Measurements from ENCODE around the gene ADAM19.

Gene ADAM19

DNA sequence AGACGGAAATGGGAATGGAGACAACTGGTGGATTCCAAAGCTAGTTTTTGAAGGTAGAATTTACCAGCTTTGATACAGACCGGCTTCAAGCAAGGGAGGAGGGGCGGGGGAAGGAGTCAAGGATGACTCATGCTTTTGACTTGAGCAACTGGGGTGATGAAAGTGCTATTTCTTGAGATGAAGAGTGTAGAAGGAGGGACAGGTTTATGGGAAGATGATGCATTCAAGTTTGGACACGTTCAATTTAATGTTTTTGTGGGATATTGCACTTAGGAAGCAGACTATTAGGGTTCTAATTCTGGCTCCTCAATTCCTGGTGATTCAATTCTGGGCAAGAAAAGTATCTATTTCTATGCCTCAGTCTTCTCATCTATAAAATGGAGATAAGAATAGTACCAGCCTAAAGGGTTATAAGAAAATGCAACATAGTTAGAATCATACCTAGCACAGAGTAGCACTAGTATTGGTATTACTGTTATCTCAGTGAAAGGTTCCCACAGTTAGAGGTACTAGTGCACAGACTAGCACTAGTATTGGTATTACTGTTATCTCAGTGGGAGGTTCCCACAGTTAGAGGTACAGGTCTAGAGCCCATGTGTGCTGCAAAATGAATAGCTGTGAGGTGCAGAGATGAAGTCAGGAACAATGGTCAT, 110.9 kb downstream of the ADAM19 start:
- Mint-ChIP-seq H3K4me3 (no peak overlapping the region), H3K27me3 (peaks cover 10% of the 10 kb centered on the region), H3K9me3 (no peaks in the 10 kb centered on the region), H3K27ac (peak overlapping the region; percentile 15), H3K4me1 (peaks cover 20% of the 10 kb centered on the region), H3K36me3 (no peaks in the 10 kb centered on the region)

DNA sequence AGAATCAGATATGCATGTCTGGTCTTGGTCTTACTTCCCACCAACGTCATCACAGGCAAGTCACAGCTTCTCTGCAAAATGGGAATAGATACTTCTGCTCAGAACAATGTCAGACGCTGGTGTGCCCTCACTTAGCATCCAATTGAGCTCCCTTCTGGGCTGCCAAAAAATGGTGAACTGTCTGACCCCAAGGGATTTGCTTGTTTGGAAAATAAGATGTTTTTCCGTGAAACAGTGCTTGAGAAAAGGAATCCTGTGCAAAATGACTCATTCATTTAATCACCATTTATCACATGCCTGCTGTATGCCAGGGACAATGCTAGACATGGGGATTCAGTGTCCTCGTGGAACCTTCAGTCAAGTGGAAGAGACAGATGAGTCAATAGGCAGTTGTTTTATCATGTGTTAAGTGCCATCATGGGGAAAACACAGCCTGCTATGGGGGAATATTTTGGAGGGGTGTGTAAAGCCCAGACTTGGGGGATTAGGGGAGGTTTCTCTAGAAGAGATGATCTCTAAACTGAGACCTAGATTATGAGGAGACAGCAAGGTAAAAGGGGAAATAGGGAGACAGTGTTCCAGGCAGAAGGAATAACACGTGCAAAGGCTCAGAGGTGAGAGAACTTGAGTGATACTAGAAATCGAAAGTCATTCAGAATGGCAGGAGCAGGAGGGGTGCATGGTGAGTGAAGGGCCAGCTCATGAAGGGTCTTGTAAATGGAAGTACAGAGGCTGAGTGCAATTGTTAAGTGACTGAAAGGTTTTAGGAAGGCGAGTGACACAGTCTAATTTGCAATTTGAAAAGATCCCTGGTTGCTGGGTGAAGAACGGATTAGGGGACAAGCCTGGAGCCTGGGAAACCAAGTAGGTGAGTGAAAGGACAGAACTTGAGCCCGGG, 111.7 kb downstream of the ADAM19 start:
- peaks cover 15% of the 10 kb centered on the region for H3K27me3 Mint-ChIP-seq
- H3K27ac Mint-ChIP-seq: peak overlapping the region; percentile 4
- H3K36me3 Mint-ChIP-seq: no peaks in the 10 kb centered on the region
- no peaks in the 10 kb centered on the region for H3K9me3 Mint-ChIP-seq
- no peak overlapping the region for H3K4me3 Mint-ChIP-seq
- peaks cover 20% of the 10 kb centered on the region for H3K4me1 Mint-ChIP-seq

DNA sequence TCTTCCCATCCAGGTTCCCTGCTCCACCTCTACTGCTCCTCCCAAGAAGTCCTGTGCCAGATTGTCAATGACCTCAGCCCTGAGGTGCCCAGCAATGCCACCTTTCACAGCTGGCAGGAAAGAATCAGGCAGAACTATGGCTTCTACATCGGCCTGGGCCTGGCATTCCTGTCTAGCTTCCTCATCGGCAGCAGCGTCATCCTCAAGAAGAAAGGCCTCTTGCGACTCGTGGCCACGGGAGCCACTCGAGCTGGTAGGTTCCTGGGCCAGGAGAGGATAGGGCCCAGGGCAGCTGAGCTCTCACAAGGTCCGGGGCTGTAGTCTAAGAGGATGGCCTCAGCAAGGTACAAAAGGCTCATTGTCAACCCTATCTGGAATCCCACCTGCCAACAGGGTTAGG, 112.5 kb downstream of the ADAM19 start:
- Mint-ChIP-seq H3K4me3 (no peak overlapping the region), H3K27ac (no peak overlapping the region), H3K27me3 (peaks cover 17% of the 10 kb centered on the region), H3K4me1 (peaks cover 20% of the 10 kb centered on the region), H3K36me3 (no peaks in the 10 kb centered on the region), H3K9me3 (no peaks in the 10 kb centered on the region)

DNA sequence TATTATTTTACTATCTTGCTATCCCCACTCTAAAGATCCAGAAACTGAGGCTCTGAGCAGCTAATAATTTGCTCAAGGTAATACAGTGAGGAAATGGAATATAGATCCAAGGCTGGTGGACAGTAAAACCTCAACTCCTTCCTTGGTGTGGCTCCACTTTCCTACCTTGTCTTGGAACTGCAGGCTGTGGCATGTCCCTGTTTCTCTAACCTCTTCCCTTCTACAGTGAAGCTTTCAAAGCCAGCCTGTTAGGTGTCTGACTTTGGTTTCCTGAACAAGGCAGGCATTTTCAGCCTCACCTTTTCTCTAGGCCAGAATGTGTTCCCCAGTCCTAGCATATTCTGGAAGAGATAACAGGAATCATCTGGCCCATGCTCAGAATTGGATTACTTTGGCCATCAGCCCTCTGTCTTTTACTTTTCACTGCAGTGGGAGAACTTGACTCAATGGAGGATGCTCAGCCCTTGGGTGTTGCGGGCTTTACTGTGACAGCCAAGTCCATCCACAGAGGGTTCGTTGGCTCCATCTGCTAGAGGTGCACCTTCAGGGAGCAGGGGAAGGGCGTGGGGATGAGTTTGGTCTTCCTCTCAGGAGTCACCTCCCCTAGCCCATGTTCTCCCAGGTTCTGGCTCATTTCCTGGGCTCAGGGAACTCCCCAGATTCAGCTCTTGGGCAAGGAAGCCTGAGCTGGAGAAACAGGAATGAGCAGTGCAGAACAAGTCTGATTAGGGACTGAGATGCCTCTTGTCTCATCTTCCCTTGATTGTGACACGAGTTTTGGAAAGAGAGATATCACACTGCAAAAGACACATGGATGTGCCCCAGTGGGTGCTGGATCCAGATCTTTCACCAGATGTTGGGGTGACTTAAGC, 114.4 kb downstream of the ADAM19 start:
- Mint-ChIP-seq H3K36me3 (no peaks in the 10 kb centered on the region), H3K27ac (peak overlapping the region; percentile 75), H3K9me3 (no peaks in the 10 kb centered on the region), H3K27me3 (peaks cover 19% of the 10 kb centered on the region), H3K4me1 (peaks cover 20% of the 10 kb centered on the region), H3K4me3 (peak overlapping the region; percentile 79)

DNA sequence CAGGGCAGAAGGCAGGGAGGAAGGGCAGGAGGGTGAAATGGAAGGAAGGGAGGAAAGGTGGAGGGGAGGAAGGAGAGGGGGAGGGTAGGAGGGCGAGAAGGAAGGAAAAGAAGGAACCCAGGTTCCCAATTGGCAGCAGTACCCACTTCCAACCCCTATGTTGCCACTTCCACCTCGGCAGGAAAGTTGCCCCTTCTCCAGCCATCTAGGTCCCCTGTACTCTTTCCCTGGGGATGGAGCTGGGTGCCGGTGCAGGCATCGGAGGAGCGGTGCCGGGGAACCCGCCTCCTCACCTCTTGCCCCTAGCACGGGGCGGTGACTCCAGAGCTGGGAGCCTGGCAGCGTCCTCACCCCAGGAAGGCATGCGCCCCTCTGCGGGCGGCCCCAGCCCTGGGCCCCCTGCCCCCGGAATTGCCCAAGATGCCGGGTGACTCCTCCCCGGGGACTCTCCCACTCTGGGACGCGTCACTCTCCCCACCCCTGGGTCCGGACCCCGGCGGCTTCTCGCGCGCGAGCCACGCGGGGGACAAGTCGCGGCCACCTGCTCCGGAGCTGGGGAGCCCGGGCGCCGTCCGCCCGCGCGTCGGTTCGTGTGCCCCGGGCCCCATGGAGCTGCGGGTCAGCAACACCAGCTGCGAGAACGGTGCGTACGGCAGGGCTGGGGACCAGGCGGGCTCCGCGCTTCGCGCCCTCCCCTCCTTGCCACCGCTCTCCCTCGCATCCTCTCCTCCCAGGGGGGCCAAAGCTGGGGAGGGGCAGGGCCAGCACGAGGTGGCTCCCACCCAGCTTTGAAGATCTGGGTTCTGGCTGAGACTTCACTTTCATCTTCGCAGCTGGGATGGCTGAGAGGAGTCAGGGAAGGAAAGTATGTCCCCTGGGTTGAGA, 115.6 kb downstream of the ADAM19 start, which contains the start of gene NIPAL4:
NIPAL4 (plus strand) TSS at position 499 of the 885 bp plus-strand sequence; CDS start at position 607, 108 bp downstream.
- Mint-ChIP-seq H3K27me3 (peaks cover 19% of the 10 kb centered on the region), H3K36me3 (no peaks in the 10 kb centered on the region), H3K4me1 (peaks cover 19% of the 10 kb centered on the region), H3K27ac (no peak within 1 kb of the TSS), H3K9me3 (no peaks in the 10 kb centered on the region), H3K4me3 (peak within 1 kb of the TSS; percentile 79)

DNA sequence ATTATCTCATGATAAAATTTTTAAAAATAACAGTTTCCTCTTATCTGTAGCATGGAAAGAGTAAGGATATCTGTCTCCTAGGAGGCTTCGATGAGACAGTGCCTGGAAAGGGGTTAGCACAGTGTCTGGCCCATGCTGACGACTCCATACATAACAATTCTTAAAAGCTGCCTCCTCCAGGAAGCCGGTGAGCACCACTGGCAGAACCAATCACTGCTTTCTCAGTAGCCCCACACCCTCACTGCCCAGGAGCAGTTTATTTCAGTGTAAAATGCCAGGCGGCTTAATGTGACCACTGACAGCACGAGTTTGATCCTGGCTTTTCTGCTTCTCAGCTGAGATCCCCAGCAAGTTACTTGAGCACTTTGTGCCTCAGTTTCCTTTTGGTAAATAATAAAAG, 116.7 kb downstream of the ADAM19 start:
- Mint-ChIP-seq H3K4me1 (peaks cover 8% of the 10 kb centered on the region), H3K27ac (no peak overlapping the region), H3K9me3 (no peaks in the 10 kb centered on the region), H3K27me3 (peaks cover 19% of the 10 kb centered on the region), H3K36me3 (no peaks in the 10 kb centered on the region), H3K4me3 (peak overlapping the region; percentile 11)

DNA sequence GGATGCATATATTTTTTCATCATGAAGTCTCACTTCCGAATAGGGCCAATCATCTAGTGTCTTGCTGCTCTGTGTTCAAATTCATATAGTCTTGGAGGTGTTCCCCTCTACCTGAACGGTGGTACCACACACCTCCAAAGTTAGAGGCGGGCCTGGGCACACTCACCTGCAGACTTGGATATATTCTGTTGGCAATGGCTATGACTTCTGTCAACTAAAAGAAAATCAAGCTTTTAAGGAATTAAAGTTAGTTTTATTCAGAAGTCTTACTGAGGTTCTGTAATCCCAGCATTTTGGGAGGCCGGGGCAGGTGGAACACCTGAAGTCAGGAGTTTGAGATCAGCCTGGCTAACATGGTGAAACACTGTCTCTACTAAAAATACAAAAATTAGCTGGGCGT, 118.2 kb downstream of the ADAM19 start:
- H3K27ac Mint-ChIP-seq: no peak overlapping the region
- no peak overlapping the region for H3K4me3 Mint-ChIP-seq
- peaks cover 19% of the 10 kb centered on the region for H3K27me3 Mint-ChIP-seq
- H3K36me3 Mint-ChIP-seq: no peaks in the 10 kb centered on the region
- H3K4me1 Mint-ChIP-seq: peaks cover 5% of the 10 kb centered on the region
- no peaks in the 10 kb centered on the region for H3K9me3 Mint-ChIP-seq

DNA sequence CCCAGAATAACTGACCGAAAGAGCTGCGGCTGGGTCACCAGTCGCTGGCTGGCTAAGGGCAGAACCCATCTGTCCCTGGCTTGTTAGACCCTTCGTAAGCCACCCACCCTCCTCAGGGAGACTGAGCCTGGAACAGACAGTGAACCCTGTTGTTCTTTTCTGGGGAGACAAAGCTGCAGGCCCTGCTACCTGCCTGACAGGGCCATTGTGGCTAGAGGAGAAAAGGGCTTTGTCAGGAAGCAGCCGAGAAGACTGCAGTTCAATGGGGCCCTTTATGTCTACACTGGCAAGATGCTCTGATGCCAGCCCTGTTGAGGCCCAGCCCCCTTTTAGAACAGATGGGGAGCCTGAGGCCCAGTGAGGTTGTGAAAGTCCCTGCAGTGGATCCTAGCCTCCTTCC, 119.3 kb downstream of the ADAM19 start:
- no peaks in the 10 kb centered on the region for H3K36me3 Mint-ChIP-seq
- H3K9me3 Mint-ChIP-seq: no peaks in the 10 kb centered on the region
- peaks cover 5% of the 10 kb centered on the region for H3K4me1 Mint-ChIP-seq
- peaks cover 19% of the 10 kb centered on the region for H3K27me3 Mint-ChIP-seq
- no peak overlapping the region for H3K4me3 Mint-ChIP-seq
- H3K27ac Mint-ChIP-seq: no peak overlapping the region

DNA sequence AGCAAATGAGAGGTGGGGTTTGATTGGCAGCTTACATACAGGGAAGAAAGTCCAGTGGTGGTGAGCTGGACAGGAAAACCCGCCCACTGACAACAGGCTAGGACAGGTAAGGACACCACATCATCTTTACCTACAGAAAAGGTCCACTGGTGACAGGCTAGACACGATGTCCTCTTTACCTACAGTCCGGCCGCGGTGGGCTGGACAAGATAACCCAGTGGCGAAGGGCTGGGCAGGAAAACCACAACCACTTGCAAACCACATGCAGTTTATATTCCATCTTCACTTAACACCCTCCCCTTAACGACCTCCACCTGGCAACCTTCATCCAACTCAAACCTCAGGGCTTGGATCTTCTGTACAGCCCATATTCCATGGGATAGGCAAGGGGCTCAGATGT, 120.5 kb downstream of the ADAM19 start:
- H3K27me3 Mint-ChIP-seq: peaks cover 8% of the 10 kb centered on the region
- no peaks in the 10 kb centered on the region for H3K4me1 Mint-ChIP-seq
- H3K9me3 Mint-ChIP-seq: no peaks in the 10 kb centered on the region
- no peak overlapping the region for H3K4me3 Mint-ChIP-seq
- no peak overlapping the region for H3K27ac Mint-ChIP-seq
- no peaks in the 10 kb centered on the region for H3K36me3 Mint-ChIP-seq

DNA sequence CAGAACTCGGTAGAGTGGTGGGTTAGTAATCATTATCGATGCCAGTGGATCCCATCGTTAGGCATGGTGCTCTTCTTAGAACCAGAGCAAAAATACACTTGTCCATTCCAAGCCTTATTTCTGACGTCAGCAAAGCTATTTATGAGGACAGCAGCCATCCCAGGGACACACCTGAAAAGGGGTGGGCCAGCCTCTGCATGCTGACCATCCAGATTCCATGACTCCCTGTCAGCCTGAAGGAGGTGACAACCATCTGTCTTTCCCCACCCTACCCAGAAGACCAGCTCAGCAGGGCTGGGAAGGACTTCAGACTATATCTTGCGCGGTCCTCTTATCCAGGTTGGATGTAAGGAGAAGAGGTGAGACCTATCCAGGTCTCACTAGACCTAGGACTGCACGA, 121.3 kb downstream of the ADAM19 start:
- H3K27ac Mint-ChIP-seq: no peak overlapping the region
- H3K9me3 Mint-ChIP-seq: no peaks in the 10 kb centered on the region
- H3K4me1 Mint-ChIP-seq: no peaks in the 10 kb centered on the region
- H3K27me3 Mint-ChIP-seq: peaks cover 6% of the 10 kb centered on the region
- H3K4me3 Mint-ChIP-seq: no peak overlapping the region
- H3K36me3 Mint-ChIP-seq: no peaks in the 10 kb centered on the region

DNA sequence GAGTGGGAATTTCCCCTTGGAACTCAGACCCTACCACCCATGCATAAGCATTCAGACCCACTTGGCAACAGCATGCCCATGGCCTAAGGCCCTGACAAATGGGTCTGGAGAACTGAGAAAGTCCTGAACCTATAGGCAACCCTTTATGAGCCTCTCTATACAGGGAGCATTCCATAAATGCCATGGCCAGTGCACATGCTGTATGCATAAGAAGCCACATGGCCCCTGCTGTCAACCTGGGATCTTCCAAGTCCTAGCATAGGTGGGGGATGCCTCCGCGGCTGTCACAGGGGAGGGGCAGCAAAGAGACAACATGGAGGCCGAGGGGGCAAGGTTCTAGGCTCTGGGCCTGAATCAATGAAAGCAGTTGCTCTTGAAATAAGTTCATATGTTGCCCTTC, 123.8 kb downstream of the ADAM19 start:
- Mint-ChIP-seq H3K4me3 (no peak overlapping the region), H3K9me3 (no peaks in the 10 kb centered on the region), H3K27ac (no peak overlapping the region), H3K27me3 (peaks cover 2% of the 10 kb centered on the region), H3K36me3 (no peaks in the 10 kb centered on the region), H3K4me1 (no peaks in the 10 kb centered on the region)

DNA sequence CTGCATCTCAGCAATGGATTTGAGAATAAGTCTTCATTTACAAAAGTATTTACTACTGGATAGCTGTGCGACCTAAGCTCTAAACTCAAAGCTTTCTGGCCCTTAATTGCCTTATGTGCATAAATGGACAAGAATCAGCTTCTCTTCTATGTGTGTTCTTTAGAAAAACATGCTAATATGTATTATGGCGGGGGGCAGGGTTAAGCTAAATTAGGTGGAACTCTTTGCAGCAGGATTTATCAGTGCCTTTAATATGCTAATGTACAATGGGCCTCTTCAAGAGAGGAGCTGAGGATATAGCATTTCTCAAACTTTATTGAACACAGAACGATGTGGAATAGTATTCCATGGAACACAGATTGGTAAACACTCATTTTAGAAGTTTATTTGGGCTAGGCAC, 125.6 kb downstream of the ADAM19 start:
- no peaks in the 10 kb centered on the region for H3K4me1 Mint-ChIP-seq
- H3K27ac Mint-ChIP-seq: no peak overlapping the region
- H3K4me3 Mint-ChIP-seq: no peak overlapping the region
- no peaks in the 10 kb centered on the region for H3K27me3 Mint-ChIP-seq
- no peaks in the 10 kb centered on the region for H3K36me3 Mint-ChIP-seq
- H3K9me3 Mint-ChIP-seq: no peaks in the 10 kb centered on the region

DNA sequence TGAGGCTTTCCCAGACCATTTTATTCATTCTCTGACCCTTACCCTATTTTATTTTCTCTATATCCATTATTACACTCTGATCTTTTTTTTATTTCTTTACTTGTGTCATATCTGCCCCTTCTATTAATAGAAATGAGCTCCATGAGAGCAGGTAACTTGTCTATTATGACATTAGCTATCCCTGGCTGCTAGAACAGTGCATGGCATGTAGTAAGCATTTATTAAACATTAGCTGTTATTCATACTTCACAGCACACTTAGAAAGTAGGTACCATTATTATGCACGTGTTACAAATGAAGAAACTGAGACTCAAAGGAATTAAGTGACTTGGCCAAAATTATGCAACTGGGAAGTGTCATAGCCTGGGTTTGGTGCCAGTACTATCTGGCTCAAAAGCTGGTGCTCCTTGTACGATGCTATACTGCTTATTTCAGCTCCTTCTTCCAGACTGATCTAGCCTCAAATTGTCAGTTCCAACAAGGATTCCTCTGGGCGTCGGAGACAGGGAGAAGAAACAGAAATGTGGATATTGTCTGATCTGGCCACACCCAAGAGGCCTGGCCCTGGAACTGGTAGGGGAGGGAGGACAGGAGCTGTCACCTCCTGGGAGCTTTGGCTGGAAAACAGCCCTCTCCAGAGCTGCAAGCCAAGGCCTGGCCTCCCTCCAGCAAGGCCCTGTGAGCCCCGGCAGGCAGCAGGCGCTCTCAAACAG, 126.4 kb downstream of the ADAM19 start:
- Mint-ChIP-seq H3K4me3 (no peak overlapping the region), H3K36me3 (no peaks in the 10 kb centered on the region), H3K4me1 (no peaks in the 10 kb centered on the region), H3K9me3 (no peaks in the 10 kb centered on the region), H3K27ac (no peak overlapping the region), H3K27me3 (no peaks in the 10 kb centered on the region)

DNA sequence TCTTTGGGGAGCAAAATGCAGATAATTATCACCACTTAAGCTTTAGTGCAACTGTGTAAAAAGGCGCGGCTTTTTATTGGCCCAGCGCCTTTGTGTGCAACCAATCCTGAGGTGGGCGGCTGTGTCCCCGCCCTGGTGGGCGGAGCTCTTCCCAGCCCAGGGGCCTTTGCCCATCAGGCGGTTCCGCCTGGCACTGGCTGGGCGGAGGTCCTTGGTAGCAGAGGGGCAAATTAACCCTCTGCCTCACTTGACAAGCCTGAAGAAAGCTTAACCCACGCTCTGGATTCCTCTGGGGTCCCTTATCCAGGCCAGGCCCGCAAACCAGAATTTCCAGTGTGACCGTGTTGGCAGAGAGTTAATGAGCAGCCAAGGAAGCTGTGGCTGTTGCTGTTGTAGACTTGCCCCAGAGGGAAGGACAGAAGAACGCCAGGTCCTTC, 128.4 kb downstream of the ADAM19 start:
- no peaks in the 10 kb centered on the region for H3K9me3 Mint-ChIP-seq
- H3K36me3 Mint-ChIP-seq: no peaks in the 10 kb centered on the region
- no peak overlapping the region for H3K4me3 Mint-ChIP-seq
- no peaks in the 10 kb centered on the region for H3K27me3 Mint-ChIP-seq
- H3K4me1 Mint-ChIP-seq: no peaks in the 10 kb centered on the region
- no peak overlapping the region for H3K27ac Mint-ChIP-seq
